HG03103 (cell line): ENCODE data around the gene GPR17.

Source experiments
- ATAC-seq: cut with Tn5 transposase; IDR thresholded peaks from one replicate; pipeline ENCODE4 v1.9.1; 2021; ENCODE audit warnings: low read depth; ENCODE audit not compliant: unreplicated experiment

The GPR17 gene

DNA sequence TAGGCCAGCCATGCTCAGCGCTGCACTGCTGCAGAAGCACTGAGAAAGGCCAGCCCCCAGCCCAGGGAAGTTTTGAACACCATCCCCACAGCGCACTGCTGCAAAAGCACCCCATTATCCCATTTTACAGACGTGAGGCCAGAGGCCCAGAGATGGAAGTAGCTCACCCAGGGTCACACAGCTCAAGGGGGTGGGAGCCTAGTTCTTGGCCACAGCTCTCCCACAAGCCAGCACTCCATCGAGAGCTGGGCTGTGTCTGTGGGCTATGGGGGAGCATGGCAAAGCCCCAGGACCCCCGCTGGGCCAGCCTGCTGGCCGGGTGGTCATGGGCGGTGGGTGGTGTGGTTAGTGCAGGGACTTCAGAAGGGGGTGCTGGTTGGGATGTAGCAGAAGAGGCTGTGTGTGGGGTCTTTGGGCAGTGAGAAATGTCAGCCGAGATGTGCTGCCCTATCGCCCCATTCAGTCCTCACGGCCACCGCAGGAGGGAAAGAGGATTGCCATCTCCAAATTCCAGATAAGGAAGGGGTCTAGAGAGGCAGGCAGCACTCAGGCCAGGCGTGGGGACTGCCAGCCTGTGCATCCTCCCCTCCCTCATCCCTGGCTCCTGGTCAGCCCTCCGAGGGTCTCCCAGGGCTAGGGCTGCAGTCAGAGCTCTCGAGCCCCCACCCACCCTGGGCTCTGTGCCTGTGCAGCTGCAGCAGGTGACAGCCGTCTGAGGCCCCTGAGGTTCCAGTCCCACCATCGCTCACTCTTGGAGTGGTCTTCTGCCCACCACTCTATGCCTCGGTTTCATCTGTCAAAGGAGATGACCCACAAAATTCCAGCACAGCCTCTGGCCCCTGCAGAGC lies 17.0 kb upstream of the GPR17 start:
- no peak for ATAC-seq

DNA sequence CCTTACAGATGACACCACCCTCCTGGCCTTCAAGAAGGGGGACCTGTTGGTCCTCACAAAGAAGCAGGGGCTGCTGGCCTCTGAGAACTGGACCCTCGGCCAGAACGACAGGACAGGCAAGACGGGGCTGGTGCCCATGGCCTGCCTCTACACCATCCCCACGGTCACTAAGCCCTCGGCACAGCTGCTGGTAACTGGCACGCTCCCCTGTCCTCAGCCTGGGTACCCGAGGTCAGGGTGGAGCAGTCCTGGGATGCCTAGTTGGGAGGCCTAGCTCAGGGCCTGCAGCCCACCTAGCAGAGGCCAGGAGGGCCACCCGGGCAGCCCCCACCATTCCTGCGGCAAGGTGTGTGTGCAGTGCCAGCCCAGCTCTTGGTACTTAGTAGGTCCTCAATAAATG lies 16.3 kb upstream of the GPR17 start:
- no peak for ATAC-seq

DNA sequence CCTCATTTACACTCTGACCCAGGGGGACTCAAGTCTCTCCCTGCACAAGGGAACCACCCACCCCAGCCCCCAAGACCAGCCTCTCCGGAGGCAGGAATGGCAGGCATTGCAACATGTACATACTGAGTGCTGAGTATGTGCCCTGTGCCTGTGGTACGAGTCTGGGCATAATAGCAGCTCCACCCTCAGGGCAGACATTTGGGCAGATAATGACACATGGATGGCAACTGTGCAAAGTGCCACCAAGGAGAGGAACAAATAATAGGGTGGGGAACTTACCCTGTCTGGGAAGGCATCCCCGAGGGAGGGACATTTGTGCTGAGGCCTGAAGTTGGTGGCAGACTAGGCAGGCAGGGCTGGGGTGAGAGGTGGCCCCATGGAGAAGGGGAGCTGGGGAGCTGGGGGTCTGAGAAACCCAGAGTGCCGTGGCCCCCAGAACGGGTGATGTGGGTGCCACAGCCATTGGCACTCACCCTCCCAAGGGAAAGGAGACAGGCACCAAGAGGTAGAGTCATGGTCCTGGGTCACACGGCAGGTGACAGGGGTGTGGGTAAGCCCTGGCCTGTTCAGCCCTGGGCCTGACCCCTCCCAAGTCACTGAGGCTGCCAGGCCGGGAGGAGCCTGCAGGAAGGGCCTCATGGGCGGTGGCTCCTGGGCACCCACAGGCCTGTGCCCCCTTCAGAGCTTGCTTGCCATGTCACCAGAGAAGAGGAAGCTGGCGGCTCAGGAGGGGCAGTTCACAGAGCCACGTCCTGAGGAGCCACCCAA lies 15.7 kb upstream of the GPR17 start:
- ATAC-seq, result no peak

DNA sequence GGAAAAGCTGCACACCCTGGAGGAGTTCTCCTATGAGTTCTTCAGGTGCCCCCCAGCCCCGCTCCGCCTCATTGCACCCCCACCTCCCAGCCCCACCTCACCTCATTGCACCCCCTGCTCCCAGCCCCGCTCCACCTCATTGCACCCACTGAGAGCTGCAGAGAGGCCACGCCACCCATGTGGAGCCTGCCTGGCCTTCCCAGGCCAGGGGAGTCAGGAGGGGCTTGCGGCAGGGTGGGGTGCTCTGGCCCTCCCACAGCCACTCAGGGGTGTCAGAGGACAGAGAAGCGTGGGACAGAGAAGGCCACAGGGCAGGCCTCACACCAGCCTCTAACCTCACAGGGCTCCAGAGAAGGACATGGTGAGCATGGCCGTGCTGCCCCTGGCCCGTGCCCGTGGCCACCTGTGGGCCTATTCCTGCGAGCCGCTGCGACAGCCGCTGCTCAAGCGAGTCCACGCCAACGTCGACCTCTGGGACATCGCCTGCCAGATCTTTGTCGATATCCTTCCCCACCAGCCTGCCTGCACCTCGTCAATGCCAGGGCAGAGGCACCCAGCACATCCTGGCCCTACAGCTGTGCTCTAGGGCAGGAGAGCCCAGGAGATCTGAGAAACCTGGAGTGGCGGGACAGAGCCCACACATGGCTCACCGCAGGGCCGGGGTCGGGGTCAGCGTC lies 15.0 kb upstream of the GPR17 start:
- ATAC-seq, result no peak

DNA sequence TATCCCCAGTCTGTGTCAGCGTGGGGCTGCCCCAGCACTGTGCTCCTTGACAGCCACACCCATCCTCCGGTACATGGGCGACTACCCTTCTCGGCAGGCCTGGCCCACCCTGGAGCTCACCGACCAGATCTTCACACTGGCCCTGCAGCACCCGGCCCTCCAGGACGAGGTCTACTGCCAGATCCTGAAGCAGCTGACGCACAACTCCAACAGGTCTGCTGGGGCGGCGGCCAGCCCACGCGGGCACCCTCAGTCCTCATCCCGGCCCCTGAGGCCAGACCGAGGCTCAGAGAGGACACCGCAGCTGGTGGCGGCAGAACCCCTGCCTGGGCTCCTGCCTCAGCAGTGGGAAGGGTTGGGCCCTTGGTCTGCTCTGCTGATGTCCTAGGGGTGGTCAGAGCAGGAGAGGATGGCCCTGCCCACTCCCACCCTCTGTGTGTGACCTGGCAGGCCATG lies 14.4 kb upstream of the GPR17 start:
- ATAC-seq, result no peak

DNA sequence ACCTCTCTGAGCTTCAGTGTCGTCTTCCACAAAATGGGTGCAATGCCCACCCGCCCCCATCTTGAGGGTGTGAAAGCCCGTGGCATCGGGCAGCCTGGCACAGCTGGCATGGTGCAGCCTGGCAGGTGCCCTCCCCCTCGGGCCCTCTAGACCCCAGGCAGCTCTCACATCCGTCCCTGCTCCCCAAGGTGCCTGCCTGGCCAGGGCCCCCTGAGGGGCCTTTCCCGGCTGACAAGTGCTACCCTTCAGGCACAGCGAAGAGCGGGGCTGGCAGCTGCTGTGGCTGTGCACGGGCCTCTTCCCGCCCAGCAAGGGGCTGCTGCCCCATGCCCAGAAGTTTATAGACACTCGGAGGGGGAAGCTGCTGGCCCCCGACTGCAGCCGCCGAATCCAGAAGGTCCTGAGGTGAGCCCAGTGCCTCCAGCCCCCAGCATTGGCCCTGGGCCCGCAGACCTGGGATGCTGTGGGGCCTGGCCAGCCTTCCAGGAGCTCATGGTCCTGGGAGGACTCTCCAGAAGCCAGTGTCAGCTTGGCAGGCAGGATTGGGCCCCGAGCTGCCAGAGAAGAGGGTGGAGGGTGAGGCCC lies 13.9 kb upstream of the GPR17 start:
- no peak for ATAC-seq

DNA sequence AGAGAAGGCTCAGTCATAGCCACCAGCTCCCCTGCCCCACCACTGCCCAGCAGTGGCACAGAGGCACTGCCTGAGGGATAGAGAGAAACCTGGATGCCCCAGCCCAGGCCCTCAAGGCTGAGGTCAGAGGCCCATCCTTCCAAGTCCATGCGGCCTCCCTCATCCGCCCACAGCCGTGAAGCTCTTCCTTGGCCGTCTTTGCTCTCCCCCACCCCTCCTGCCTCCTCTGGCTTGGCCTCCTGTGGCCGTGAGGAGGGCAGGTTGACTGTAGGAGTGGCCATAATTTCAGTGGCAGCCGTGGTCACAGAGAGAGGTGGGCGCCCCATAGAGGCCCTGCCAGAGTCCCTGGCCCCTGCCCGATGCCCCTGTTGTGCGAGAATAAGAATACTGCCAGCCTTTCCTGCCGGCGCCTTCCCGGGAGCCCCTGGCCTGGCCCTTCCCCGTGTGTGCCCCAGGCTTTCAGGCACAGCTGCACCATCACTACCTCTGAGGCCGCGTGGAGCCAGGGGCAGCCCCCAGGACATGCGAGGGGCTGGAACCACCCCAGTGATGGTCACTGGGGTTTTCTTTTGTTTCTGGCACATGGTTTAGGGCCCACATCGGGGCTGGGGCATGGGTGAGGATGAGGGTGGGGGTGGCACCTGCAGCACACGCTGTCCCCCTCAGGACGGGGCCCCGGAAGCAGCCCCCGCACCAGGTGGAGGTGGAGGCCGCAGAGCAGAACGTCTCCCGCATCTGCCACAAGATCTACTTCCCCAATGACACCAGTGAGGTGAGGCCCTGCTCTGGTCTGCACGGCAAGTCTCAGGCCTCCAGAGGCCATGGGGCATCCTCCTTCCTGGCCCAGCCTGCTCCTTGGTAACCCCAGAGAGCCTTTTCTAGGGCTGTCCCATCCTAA lies 13.1 kb upstream of the GPR17 start:
- ATAC-seq, result no peak

DNA sequence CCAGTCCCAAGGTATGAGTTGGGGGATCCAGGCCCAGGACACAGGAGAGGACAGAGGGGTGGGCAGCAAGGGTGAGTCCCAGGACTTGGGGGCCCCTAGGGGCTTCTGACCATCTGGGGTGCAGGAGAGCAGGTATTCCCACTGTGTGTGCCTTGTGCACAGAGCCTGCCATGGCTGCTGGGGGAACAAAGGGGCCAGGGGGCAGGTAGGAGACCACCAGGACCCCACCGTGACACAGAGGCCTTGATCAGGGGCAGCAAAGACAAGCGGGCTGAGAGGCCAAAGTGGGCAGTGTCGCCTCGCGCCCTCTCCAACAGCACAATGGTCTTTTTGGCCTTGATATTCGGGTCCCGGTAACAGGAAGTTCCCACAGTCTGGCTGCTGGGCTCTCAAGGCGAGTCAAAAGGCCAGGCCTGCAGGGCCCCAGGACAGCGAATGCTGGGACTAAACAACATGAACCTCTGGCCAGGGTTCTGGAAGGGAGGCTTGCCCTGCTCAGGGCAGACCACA lies 12.3 kb upstream of the GPR17 start:
- no peak for ATAC-seq

DNA sequence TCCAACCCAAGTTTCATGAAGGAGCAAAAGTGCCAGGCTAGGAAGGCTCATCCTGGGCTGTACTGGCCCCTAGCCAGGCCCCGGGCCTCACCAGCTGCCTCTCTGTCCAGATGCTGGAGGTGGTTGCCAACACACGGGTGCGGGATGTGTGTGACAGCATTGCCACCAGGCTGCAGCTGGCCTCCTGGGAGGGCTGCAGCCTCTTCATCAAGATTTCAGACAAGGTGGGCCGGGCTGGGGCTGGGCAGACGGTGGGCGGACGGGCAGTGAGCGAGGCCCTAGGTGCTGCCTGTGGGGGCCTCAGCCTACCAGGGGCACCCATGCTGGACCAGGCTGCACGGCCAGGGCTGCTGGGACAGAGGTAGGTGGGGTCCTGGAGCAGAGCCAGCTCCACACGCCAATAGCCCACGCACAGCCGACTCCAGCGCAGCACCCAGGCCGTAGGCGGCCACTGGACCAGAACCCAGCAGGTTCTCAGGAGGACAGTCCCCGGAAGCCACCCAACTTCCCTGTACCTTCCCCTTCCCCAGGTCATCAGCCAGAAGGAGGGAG lies 11.8 kb upstream of the GPR17 start:
- ATAC-seq, result no peak

DNA sequence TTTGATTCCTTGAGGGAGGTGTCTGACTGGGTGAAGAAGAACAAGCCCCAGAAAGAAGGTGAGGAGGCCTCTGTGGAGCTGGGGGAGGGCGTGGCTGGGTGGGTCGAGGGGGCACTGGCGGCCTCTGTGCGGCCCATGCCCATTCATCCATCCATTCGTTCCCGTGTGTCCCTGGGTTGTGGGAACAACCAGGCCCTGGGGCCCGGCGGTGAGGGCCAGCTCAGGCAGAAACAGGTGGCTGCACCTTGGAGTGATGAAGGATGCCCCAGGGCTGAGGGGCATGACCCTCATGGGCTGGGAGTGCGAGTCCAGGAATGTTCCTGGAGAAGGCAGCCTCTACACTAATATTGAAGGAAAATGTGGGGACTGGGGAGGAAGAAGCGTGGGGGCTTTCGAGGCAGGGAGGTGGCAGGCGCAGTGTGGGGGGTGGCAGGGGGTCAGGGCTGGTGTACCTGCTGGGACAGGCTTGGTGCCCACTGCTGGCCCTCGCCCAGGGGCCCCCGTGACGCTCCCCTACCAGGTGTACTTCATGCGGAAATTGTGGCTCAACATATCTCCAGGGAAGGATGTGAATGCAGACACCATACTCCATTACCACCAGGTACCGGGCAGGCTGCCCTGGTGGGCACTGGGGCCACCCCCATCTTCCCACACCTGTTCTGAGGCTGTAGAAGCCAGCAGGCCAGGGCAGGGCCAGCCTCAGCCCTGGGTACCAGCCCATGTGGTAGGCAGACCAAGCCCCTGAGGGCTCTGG lies 11.2 kb upstream of the GPR17 start:
- ATAC-seq, result no peak

DNA sequence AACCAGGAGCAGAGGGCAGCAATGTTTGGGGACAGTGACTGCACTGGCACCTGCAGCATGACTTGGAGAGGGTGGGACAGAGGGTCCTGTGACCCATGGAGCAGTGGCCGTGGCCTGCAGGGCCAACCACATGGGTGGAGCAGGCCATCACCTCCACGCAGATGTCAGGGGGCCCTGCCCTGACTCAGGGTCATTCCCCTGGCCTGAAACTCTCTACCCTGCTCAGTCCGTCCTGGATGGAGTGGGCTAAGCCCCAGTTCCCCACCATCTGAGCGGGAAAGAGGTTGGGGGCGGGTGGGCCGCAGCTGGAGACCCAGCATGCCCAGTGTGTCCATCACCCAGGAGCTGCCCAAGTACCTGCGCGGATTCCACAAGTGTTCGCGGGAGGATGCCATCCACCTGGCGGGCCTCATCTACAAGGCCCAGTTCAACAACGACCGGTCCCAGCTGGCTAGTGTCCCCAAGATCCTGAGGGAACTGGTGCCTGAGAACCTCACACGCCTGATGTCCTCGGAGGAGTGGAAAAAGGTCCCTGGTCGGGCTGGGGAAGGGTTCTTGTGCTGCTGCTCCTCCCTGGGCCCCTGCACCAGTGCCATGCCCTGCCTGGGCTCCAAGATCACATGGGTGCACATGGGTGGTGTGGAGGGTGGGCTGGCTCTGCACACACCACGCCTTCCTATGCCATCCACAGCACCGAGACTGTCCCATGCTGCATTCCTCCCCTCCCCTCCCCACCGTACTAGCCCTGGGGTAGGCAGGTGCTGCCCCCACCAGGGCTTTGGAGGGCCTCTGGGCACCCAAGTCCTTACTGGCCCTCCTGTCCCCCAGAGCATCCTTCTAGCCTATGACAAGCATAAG lies 10.3 kb upstream of the GPR17 start:
- no peak for ATAC-seq

DNA sequence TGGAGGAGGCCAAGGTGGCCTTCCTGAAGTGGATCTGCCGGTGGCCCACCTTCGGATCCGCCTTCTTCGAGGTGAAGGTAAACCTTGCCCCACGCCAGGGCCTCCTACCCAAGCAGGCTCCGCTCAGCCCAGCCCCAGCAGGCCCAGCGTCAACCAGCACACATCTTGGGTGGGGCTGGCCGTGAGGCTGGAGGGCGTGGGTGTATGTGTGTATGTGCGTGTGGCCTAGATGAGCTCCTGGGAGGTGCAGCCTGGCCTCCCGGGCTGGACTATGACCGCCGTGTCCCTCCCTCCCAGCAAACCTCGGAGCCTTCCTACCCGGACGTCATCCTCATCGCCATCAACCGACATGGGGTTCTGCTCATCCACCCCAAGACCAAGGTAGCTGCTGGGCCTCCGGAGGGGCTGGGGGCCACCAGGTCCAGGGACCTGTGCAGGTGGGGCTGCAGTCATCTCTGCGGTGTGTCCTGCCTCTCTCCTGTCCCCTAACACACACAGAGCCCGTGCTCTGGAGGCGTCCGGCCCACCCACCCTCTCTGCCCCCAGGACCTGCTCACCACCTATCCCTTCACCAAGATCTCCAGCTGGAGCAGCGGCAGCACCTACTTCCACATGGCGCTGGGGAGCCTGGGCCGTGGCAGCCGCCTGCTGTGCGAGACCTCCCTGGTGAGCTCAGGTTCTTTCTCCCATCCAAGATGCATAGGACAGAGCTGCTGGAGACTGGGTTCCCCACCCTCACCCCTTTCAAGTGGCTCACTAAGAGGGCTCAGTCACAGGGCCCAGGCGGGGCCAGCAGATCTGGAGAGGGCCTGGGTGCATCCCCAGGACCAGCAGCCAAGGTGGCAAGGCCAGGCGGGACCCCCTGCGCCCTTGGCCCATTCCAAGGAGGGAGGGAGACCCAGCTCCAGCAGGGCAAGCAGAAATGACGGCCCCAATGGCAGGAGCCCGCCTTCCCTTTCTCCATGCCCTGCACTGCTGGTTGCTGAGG lies 9.4 kb upstream of the GPR17 start:
- no peak for ATAC-seq

DNA sequence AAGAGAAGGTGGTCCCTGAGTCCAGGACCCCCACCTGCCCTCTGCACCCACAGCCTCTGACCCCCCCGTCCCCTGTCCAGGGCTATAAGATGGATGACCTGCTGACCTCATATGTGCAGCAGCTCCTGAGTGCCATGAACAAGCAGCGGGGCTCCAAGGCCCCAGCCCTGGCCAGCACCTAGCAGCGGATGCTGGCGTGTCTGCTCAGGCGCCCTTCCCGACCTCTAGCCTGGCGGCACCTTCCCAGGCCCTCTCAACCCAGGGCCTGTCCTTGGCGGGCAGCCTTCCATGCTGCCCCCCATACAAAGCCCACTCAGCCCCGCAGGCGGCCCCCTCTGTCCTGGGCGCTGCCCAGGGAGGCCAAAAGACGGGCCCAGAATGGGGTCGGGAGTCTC lies 8.7 kb upstream of the GPR17 start:
- no peak for ATAC-seq

DNA sequence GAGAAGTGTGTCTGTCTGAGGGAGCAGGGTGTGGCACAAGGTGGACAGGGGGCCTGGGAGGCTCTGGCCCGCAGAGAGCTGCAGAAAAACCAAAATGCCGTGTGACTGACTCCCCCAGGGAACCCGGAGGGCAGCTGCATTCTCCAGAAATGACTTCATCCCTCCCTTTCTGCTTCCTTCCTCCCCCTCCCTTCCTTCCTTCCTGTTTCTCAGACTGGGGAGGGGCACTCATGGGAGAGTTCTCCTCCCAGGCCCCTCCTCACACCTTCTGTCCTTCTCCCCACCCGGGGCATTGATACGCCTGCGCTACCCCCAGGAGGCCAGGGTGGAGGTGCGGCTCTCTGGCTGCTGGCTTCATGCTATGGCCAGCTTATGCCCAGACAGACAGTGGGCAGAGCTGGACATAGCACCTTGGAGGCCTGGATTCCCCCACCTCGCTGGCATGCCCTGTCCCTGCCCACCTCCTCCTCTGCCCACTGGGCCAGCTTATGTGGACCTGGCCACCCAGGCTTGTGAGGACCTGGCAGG lies 8.2 kb upstream of the GPR17 start:
- no peak for ATAC-seq

DNA sequence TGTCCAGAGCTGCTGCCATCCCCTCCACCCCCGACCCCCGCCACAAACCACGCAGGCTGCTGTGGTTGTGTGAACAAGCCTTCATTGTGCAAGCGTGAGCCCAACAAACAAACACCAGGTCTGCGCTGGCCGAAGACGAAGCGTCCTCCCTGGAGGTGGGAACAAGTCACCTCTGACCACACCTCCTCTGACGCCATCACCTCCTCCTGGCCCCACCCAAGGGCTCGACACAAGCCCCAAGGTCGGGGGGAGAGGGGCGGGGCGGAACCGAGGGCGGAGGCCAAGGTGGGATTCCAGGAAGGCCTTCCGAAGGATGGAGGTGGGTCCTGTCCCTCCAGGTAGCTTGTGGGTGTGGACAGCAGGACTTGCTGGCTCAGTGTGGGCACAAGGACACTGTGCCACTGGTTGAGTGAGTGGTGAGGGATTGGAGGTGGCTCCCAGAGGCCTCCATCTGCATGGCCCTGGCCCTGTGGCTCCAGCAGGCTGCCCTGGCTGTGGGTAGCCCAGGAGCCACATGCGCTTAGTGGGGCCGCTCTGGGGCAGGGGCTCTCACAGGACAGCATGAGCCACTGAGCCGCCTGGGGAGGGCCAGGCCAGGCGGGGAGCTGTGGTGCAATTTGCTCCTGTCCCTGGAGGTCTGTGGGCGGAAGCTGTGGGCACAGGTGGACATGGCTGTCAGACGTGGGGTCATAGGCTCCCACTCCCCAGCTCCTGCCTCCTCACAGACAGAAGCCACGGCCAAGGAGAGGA lies 7.4 kb upstream of the GPR17 start:
- no peak for ATAC-seq

DNA sequence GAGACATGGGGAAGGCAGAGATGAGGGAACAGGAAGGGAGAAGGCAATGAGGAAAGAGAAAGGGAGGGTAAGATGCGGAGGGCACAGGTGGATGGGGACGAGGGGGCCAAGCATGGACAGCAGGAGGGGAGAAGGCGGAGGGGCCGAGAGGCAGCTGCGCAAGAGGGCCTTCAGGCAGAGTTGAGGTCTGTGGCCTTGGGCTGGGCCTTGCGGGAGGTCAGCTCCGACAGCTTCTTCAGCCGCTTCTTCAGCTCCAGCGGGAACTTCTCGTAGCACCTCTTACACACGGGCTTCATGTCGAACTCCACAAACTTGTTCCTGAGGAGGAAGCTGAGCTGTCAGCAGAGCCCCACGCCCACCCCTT lies 6.9 kb upstream of the GPR17 start:
- ATAC-seq, result no peak
